Tibial nerve (tissue), 4 donors: ENCODE data around the gene OLIG2.

Source experiments
- EP300 ChIP-seq, 2 donors: sonication (generic); formaldehyde crosslinking; IDR thresholded peaks; one replicate each; pipeline ENCODE4 v1.6.1; 2017; ENCODE audit warnings: antibody characterized with exemption in 2 of 2, mild to moderate bottlenecking in 1 of 2
- POLR2A ChIP-seq, 2 donors: fragments of 450-650 bp; IDR thresholded peaks; one replicate each; pipeline ENCODE4 v1.6.1; 2017; ENCODE audit warnings: antibody characterized with exemption in 2 of 2, mild to moderate bottlenecking in 2 of 2, moderate library complexity in 2 of 2
- TF ChIP-seq, protein P1 (sequence below), 5 experiments: fragments of 200-600 bp in 3 of 5; fragments of 450-650 bp in 2 of 5; sonication (generic) in 3 of 5; IDR thresholded peaks; one replicate each; pipeline ENCODE4 v1.5.1; 2016 to 2019; ENCODE audit warnings: antibody characterized with exemption in 5 of 5, mild to moderate bottlenecking in 3 of 5, moderate library complexity in 2 of 5

DNA sequence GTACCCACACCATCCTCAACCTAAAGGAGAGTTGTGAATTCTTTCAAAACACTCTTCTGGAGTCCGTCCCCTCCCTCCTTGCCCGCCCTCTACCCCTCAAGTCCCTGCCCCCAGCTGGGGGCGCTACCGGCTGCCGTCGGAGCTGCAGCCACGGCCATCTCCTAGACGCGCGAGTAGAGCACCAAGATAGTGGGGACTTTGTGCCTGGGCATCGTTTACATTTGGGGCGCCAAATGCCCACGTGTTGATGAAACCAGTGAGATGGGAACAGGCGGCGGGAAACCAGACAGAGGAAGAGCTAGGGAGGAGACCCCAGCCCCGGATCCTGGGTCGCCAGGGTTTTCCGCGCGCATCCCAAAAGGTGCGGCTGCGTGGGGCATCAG lies 638 bp upstream of the OLIG2 start:
- TF ChIP-seq, protein P1, sequence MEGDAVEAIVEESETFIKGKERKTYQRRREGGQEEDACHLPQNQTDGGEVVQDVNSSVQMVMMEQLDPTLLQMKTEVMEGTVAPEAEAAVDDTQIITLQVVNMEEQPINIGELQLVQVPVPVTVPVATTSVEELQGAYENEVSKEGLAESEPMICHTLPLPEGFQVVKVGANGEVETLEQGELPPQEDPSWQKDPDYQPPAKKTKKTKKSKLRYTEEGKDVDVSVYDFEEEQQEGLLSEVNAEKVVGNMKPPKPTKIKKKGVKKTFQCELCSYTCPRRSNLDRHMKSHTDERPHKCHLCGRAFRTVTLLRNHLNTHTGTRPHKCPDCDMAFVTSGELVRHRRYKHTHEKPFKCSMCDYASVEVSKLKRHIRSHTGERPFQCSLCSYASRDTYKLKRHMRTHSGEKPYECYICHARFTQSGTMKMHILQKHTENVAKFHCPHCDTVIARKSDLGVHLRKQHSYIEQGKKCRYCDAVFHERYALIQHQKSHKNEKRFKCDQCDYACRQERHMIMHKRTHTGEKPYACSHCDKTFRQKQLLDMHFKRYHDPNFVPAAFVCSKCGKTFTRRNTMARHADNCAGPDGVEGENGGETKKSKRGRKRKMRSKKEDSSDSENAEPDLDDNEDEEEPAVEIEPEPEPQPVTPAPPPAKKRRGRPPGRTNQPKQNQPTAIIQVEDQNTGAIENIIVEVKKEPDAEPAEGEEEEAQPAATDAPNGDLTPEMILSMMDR (IDR thresholded peaks at IDR 0.05): no peak
- no peak for TF ChIP-seq POLR2A (IDR thresholded peaks at IDR 0.05)
- TF ChIP-seq EP300 (IDR thresholded peaks at IDR 0.05): no peak
